WTC11 (cell line): ENCODE measurements around the gene ADORA1.

Experiments used
- CREB1 ChIP-seq: sonication (generic); formaldehyde crosslinking; IDR thresholded peaks from 2 replicates; pipeline ENCODE4 v1.8.0; 2023; ENCODE audit warnings: mild to moderate bottlenecking, missing genetic modification reagents
- E2F1 ChIP-seq: sonication (generic); formaldehyde crosslinking; IDR thresholded peaks from 2 replicates; pipeline ENCODE4 v1.8.0; 2022; ENCODE audit warnings: mild to moderate bottlenecking, missing genetic modification reagents
- ZNF317 ChIP-seq: sonication (generic); formaldehyde crosslinking; IDR thresholded peaks from 2 replicates; pipeline ENCODE4 v1.8.1; 2023; ENCODE audit warnings: low read depth, mild to moderate bottlenecking, moderate library complexity, missing genetic modification reagents, borderline replicate concordance
- TF ChIP-seq, protein P1 (sequence below): fragments of 200-600 bp; IDR thresholded peaks from 2 replicates; pipeline ENCODE4 v1.8.0; 2022; ENCODE audit warnings: antibody characterized with exemption

GRCh38 chr1:203186446-203187303, 59.1 kb downstream of the ADORA1 start, which contains the start of gene CHI3L1:
- TF ChIP-seq ZNF317 (CRISPR knock-in tag) = no peak
- no peak for TF ChIP-seq CREB1
- TF ChIP-seq, protein P1, sequence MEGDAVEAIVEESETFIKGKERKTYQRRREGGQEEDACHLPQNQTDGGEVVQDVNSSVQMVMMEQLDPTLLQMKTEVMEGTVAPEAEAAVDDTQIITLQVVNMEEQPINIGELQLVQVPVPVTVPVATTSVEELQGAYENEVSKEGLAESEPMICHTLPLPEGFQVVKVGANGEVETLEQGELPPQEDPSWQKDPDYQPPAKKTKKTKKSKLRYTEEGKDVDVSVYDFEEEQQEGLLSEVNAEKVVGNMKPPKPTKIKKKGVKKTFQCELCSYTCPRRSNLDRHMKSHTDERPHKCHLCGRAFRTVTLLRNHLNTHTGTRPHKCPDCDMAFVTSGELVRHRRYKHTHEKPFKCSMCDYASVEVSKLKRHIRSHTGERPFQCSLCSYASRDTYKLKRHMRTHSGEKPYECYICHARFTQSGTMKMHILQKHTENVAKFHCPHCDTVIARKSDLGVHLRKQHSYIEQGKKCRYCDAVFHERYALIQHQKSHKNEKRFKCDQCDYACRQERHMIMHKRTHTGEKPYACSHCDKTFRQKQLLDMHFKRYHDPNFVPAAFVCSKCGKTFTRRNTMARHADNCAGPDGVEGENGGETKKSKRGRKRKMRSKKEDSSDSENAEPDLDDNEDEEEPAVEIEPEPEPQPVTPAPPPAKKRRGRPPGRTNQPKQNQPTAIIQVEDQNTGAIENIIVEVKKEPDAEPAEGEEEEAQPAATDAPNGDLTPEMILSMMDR = no peak
- no peak for TF ChIP-seq E2F1 (CRISPR knock-in tag)
